Activated CD8-positive, alpha-beta memory T cell treated with anti-CD3 and anti-CD28 coated beads for 36 hours (primary cell): ENCODE measurements around the gene BSX. TPM values are rescaled to one million over a fixed set of nuclear protein-coding genes. Genes with fewer than 3 reads are reported as not detected.

Experiments
- CTCF ChIA-PET: fragments of 350-600 bp; sonication (Branson Sonifier 250); formaldehyde crosslinking; loops from one replicate; lab custom pipeline; 2021; ENCODE audit warnings: antibody characterized with exemption; lab: Charles Lee
- POLR2A ChIA-PET: fragments of 350-600 bp; sonication (Branson Sonifier 250); formaldehyde crosslinking; loops from one replicate; lab custom pipeline; 2021; ENCODE audit warnings: antibody characterized with exemption; lab: Charles Lee
- total RNA-seq, 2 experiments: library from RNA; stranded (reverse); gene quantifications; one replicate each; pipeline ENCODE4 v1.2.3, GENCODE V29; 2021

BSX gene
- total RNA-seq, 2 experiments from 2014 or later: not detected

DNA sequence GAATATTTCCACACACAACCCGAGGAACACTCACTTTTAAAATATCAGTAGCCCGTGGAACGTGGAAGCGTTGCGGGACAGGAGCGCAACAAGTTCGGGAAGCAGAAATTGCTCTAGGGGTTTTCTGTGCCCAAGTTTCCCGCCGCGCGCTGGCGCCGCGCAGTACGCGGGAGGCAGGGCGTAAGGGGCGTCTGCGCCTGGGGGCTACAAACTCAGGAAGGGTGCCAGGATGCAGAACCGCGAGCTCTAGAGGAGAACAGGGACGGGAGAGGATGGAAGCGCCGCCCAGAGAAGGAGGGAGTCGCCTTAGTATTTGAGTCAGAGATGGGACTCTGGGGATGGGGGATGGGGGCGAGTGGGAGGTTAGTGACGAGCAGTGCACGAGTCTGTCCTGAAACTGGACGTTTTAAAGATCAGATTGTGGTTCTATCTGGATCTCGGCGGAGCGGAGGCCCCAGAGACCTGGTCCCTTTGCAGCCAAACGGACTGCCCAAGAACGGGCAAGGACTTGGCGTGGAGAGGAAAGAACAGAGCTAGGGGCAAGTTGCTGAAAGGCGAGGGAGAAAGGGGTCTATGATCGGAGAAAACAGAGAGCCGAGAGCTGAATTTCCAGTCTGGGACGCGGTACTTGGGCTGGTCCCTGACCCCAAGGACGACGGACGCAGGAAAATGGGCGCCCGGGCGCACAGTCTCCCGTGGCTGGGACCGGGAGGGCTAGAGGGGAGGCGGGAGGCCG lies 4.7 kb downstream of the BSX start:
- ChIA-PET CTCF (no interaction called here), POLR2A (no interaction called here)

DNA sequence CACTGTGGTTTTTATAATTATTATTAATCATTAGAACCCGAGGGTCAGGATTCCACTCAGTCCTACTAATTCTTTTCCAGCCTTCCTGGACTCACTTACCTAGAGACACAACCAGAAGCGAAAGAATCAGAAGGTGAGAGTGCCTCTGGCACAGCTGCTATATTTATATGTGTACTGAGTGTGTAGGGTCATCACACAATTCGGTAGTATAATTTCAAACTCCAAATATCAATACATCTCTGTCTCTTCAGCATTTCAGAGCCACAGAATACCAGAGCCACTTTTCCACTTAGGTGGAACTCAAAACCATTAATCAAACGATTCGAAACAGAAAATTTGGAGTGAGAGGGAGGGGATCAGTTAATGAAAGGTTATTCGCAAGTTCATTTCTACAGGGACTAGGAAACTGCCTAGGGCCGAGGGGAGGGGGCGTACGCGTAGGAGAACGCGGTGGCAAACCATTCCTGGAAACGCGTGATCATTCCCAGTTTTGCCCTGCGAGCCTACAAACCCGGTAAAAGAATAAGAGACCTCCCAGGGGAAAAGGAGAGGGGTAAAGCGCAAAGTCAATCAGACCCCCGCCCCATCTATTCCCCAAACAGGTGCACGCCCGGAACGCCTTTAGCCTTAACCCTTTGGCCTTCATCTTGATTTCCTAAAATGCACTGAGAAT lies 5.4 kb downstream of the BSX start:
- ChIA-PET POLR2A (no interaction called here), CTCF (no interaction called here)

- ChIA-PET POLR2A (no interaction called here), CTCF (no interaction called here)
These were observed 17.7 kb downstream of the BSX start for GRCh38 chr11:122963961-122964360.

DNA sequence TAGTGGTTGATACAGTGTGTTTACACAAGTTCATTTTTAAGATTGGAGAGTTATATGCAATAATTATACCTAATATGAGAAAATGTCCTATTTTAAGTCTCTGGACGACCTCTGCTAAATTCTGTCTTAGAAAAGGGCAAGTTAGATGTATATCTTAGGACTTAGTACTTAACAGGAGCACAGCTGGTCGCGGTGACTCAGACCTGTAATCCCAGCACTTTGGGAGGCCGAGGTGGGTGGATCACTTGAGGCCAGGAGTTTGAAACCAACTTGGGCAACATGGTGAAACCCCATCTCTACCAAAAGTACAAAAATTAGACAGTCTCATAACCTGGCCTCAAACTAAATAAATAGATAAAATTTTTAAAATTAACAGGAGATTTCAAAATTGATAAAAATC lies 27.2 kb downstream of the BSX start:
- ChIA-PET CTCF (no interaction called here), POLR2A (no interaction called here)

- ChIA-PET CTCF (no interaction called here), POLR2A (no interaction called here)
These were observed 30.4 kb downstream of the BSX start for GRCh38 chr11:122951211-122951610.

- CTCF ChIA-PET: no interaction called here
- POLR2A ChIA-PET: no interaction called here
These were observed 43.1 kb downstream of the BSX start for GRCh38 chr11:122938557-122938956.

- CTCF ChIA-PET: no interaction called here
- POLR2A ChIA-PET: no interaction called here
These were observed 43.7 kb downstream of the BSX start for GRCh38 chr11:122937983-122938382.

DNA sequence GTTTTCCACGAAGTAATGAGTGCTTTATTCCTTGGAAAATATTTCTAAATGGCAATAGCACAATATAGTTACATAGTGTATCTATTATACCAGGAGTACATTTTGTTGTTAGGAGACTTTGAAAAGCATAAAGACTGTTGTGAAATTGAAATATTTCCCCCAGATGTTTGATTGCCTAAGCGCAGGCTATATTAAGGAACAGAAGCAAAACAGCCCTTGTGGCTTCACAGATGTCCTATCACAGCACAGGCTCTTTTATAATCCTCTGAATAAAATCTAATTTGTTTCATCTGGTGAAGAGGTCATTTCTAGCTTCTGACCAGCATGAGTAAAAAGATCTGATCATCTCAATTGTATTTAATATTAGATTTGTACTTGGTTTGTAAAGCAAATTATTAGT lies 48.2 kb downstream of the BSX start:
- POLR2A ChIA-PET: interaction anchor here (0.6 kb wide), 1 partner anchor 12 kb away, joined by 4 read pairs; no protein-coding TSS in a partner anchor
- CTCF ChIA-PET: no interaction called here

GRCh38 chr11:122931510-122931909 lies 50.1 kb downstream of the BSX start:
- ChIA-PET CTCF (interaction anchor here (0.9 to 1.0 kb wide), 2 partner anchors 9 to 91 kb away, joined by 3 read pairs; no protein-coding TSS in a partner anchor), POLR2A (no interaction called here)

Other genes starting within 250 kb of the BSX start
- gene CRTAM, start 143.3 kb downstream of the BSX start, total RNA-seq: 10 to 100 TPM; 56.8 to 57.8 TPM
- gene JHY, start 99.1 kb downstream of the BSX start, total RNA-seq: 1 to 10 TPM; 2.7 to 3.6 TPM
- 1,000 to 10,000 TPM; 3,768 to 3,828 TPM for gene HSPA8, start 80.3 kb upstream of the BSX start, total RNA-seq
- not detected for gene CLMP, start 213.4 kb upstream of the BSX start, total RNA-seq